HAP-1 (cell line): ENCODE data around the gene CFAP299.
A peak's percentile ranks its signal among the peaks of the same experiment; 100 is the strongest.

ENCODE experiments used
- DNase-seq, 2 experiments: peaks; one replicate each; pipeline ENCODE4 v3.0.0-alpha.2; 2016 to 2020; ENCODE audit warnings: low spot score in 2 of 2
- H3K27me3 ChIP-seq: fragments of 250-450 bp; sonication (Bioruptor Pico); 2 replicates; pipeline ENCODE4 v1.5.1; 2020; ENCODE audit warnings: low read depth, mild to moderate bottlenecking, moderate library complexity
- H3K36me3 ChIP-seq: fragments of 250-450 bp; sonication (Bioruptor Pico); replicated peaks from 2 replicates; pipeline ENCODE4 v1.5.1; 2020; ENCODE audit warnings: mild to moderate bottlenecking
- H3K4me1 ChIP-seq: fragments of 250-450 bp; sonication (Bioruptor Pico); 2 replicates; pipeline ENCODE4 v1.5.1; 2020; ENCODE audit warnings: mild to moderate bottlenecking
- H3K4me3 ChIP-seq: fragments of 250-450 bp; sonication (Bioruptor Pico); 2 replicates; pipeline ENCODE4 v1.5.1; 2020; ENCODE audit warnings: mild to moderate bottlenecking, moderate library complexity
- H3K9me3 ChIP-seq: fragments of 250-450 bp; sonication (Bioruptor Pico); 2 replicates; pipeline ENCODE4 v1.5.1; 2020; ENCODE audit warnings: mild to moderate bottlenecking, moderate library complexity
- in situ Hi-C: fragments of 300-500 bp; cut with MboI; formaldehyde crosslinking; loops from 3 replicates; pipeline ENCODE4 v1.14.3; 2020; ENCODE audit warnings: low sequenced_read_pairs, inconsistent platforms, mixed read lengths

CFAP299 gene

GRCh38 chr4:80452055-80452454 lies 116.5 kb downstream of the CFAP299 start:
- no peak overlapping the region for H3K4me3 ChIP-seq
- no peaks in the 10 kb centered on the region for H3K36me3 ChIP-seq
- no peak for DNase-seq
- no peaks in the 10 kb centered on the region for H3K27me3 ChIP-seq
- no peaks in the 10 kb centered on the region for H3K9me3 ChIP-seq
- H3K4me1 ChIP-seq: no peaks in the 10 kb centered on the region
- in situ Hi-C loops: no loop called here

GRCh38 chr4:80452768-80453167 lies 117.2 kb downstream of the CFAP299 start:
- no peaks in the 10 kb centered on the region for H3K9me3 ChIP-seq
- H3K4me1 ChIP-seq: no peaks in the 10 kb centered on the region
- in situ Hi-C loops: no loop called here
- no peaks in the 10 kb centered on the region for H3K27me3 ChIP-seq
- DNase-seq: no peak
- no peaks in the 10 kb centered on the region for H3K36me3 ChIP-seq
- no peak overlapping the region for H3K4me3 ChIP-seq

DNA sequence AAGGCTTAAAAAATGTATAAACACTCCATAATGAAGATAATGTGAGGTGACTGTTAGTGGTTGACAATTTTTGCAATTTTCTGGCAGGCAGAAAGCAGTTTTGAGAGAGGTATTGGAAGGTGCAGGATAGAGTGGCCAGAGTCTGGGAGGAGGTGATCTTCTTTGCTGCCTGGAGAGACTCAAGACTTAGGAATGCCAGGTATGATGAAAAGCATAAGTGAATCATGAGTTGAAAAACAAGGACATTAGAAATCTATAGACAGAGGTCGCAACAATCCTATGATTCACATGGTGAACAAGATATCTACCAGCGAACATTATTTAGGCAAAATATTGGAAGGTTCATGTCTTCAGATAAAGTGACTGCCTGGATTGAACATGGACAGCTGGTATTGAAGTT lies 118.5 kb downstream of the CFAP299 start:
- no peak overlapping the region for H3K4me3 ChIP-seq
- H3K27me3 ChIP-seq: no peaks in the 10 kb centered on the region
- no peaks in the 10 kb centered on the region for H3K36me3 ChIP-seq
- no peaks in the 10 kb centered on the region for H3K9me3 ChIP-seq
- no peak for DNase-seq
- no peaks in the 10 kb centered on the region for H3K4me1 ChIP-seq
- in situ Hi-C loops: no loop called here

DNA sequence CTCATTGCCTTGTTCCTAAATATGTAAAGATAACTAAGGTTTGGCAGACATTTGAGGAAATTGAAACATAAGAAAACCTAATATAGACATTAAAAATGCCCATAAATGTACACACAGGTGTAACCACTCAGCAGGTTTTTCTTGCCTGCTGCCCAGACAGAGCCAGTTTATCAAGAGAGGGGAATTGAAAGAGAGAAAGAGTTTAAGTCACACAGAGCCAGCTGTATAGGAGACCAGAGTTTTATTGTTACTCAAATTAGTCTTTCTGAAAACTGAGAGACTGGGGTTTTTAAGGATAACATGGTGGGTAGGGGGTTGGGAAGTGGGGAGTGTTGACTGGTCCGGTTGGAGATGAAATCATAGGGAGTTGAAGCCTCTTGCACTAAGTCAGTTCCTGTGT lies 119.0 kb downstream of the CFAP299 start:
- H3K4me1 ChIP-seq: no peaks in the 10 kb centered on the region
- no peaks in the 10 kb centered on the region for H3K9me3 ChIP-seq
- H3K36me3 ChIP-seq: no peaks in the 10 kb centered on the region
- no peak for DNase-seq
- no peak overlapping the region for H3K4me3 ChIP-seq
- no peaks in the 10 kb centered on the region for H3K27me3 ChIP-seq
- in situ Hi-C loops: no loop called here

- no peak for DNase-seq
- Histone ChIP-seq H3K4me3 (no peak overlapping the region), H3K4me1 (no peaks in the 10 kb centered on the region), H3K27me3 (no peaks in the 10 kb centered on the region), H3K36me3 (no peaks in the 10 kb centered on the region), H3K9me3 (no peaks in the 10 kb centered on the region)
- in situ Hi-C loops: no loop called here
Observed at GRCh38 chr4:80459918-80460473, 124.5 kb downstream of the CFAP299 start.

GRCh38 chr4:80461412-80461811 lies 125.9 kb downstream of the CFAP299 start:
- no peaks in the 10 kb centered on the region for H3K9me3 ChIP-seq
- no peaks in the 10 kb centered on the region for H3K27me3 ChIP-seq
- in situ Hi-C loops: no loop called here
- H3K36me3 ChIP-seq: no peaks in the 10 kb centered on the region
- H3K4me1 ChIP-seq: no peaks in the 10 kb centered on the region
- no peak overlapping the region for H3K4me3 ChIP-seq
- DNase-seq: no peak

GRCh38 chr4:80462621-80463091 lies 127.1 kb downstream of the CFAP299 start:
- in situ Hi-C loops: no loop called here
- Histone ChIP-seq H3K4me1 (no peaks in the 10 kb centered on the region), H3K36me3 (no peaks in the 10 kb centered on the region), H3K4me3 (no peak overlapping the region), H3K27me3 (no peaks in the 10 kb centered on the region), H3K9me3 (no peaks in the 10 kb centered on the region)
- no peak for DNase-seq

GRCh38 chr4:80463509-80463908 lies 128.0 kb downstream of the CFAP299 start:
- no peak overlapping the region for H3K4me3 ChIP-seq
- in situ Hi-C loops: no loop called here

GRCh38 chr4:80465238-80465637 lies 129.7 kb downstream of the CFAP299 start:
- no peaks in the 10 kb centered on the region for H3K27me3 ChIP-seq
- in situ Hi-C loops: no loop called here
- H3K9me3 ChIP-seq: no peaks in the 10 kb centered on the region
- DNase-seq: no peak
- no peaks in the 10 kb centered on the region for H3K36me3 ChIP-seq
- no peak overlapping the region for H3K4me3 ChIP-seq
- no peaks in the 10 kb centered on the region for H3K4me1 ChIP-seq

More at GRCh38 chr4:80463509-80463908, 128.0 kb downstream of the CFAP299 start:
- no peaks in the 10 kb centered on the region for H3K4me1 ChIP-seq
- H3K27me3 ChIP-seq: no peaks in the 10 kb centered on the region
- H3K9me3 ChIP-seq: no peaks in the 10 kb centered on the region
- H3K36me3 ChIP-seq: no peaks in the 10 kb centered on the region
- DNase-seq: no peak

DNA sequence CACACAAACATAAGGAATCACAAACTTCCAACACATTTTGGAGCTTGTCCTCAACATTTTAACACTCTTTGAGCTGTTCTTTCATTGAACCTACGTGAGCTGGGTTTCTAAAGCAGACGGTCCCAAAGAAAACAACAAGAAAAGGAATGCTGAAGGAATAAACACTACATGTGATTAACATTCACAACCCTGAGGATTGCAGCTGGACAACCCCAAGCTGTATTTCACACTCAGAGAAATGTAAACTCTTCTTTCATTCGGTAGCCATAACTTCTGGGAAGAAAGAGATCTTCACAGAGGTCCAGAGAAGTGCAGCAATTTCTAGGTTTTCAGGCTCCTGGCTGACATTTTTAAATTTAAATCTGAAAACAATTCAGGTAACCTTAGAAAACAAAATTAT lies 130.2 kb downstream of the CFAP299 start:
- in situ Hi-C loops: no loop called here
- H3K4me1 ChIP-seq: no peaks in the 10 kb centered on the region
- no peaks in the 10 kb centered on the region for H3K27me3 ChIP-seq
- DNase-seq: no peak
- H3K9me3 ChIP-seq: no peaks in the 10 kb centered on the region
- no peaks in the 10 kb centered on the region for H3K36me3 ChIP-seq
- no peak overlapping the region for H3K4me3 ChIP-seq

GRCh38 chr4:80466618-80467017 lies 131.1 kb downstream of the CFAP299 start:
- H3K27me3 ChIP-seq: no peaks in the 10 kb centered on the region
- in situ Hi-C loops: no loop called here
- no peaks in the 10 kb centered on the region for H3K9me3 ChIP-seq
- no peaks in the 10 kb centered on the region for H3K36me3 ChIP-seq
- DNase-seq: no peak
- no peaks in the 10 kb centered on the region for H3K4me1 ChIP-seq
- no peak overlapping the region for H3K4me3 ChIP-seq

DNA sequence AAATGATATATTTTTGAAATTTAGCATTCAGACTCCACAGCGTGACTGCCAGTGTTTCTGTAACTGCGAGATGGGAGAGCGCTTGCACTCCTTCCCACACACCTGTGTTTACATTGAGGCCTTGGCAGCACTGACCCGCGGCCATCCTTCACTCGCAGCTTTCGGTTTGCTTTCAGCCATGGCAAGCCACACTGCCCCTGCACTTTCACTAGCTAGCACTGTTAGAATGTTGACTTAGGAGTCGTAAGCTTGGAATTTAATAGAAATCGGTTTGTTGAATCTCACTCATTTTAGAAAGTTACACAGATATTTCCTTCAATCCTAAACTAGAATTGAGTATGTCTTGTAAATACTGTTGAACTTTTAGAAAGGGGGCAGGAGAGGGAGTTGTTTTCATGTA lies 136.2 kb downstream of the CFAP299 start:
- no peak for DNase-seq
- H3K4me1 ChIP-seq: no peaks in the 10 kb centered on the region
- no peaks in the 10 kb centered on the region for H3K36me3 ChIP-seq
- H3K9me3 ChIP-seq: no peaks in the 10 kb centered on the region
- in situ Hi-C loops: no loop called here
- no peak overlapping the region for H3K4me3 ChIP-seq
- no peaks in the 10 kb centered on the region for H3K27me3 ChIP-seq

DNA sequence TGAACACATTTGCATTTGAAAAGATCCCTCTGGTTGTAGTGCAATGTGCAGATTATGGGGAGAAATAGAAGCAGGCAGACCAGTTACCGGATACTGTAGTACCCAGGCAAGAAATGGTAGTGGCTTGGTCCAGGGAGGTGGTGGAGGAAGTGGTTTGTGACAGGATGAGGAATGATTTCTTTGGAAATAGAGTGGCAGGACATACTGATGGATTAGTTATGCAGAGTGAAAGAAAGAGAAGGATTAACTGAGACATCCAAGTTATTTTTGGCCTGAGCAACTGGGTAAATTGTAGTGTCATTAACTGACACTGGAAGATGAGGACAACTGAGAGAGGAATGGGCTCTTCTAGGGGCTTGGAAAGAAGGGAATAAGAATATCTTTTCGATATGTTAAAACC lies 139.7 kb downstream of the CFAP299 start:
- peak in 1 of 2 experiments; percentile 8 for DNase-seq
- Histone ChIP-seq H3K36me3 (no peaks in the 10 kb centered on the region), H3K27me3 (no peaks in the 10 kb centered on the region), H3K4me1 (no peaks in the 10 kb centered on the region), H3K9me3 (no peaks in the 10 kb centered on the region), H3K4me3 (no peak overlapping the region)
- in situ Hi-C loops: no loop called here

- Histone ChIP-seq H3K36me3 (no peaks in the 10 kb centered on the region), H3K27me3 (no peaks in the 10 kb centered on the region), H3K4me1 (no peaks in the 10 kb centered on the region), H3K4me3 (no peak overlapping the region), H3K9me3 (no peaks in the 10 kb centered on the region)
- in situ Hi-C loops: no loop called here
- no peak for DNase-seq
Observed at GRCh38 chr4:80475798-80476197, 140.3 kb downstream of the CFAP299 start.

GRCh38 chr4:80484712-80485111 lies 149.2 kb downstream of the CFAP299 start:
- H3K4me1 ChIP-seq: no peaks in the 10 kb centered on the region
- no peaks in the 10 kb centered on the region for H3K9me3 ChIP-seq
- H3K36me3 ChIP-seq: no peaks in the 10 kb centered on the region
- no peak overlapping the region for H3K4me3 ChIP-seq
- in situ Hi-C loops: no loop called here
- no peaks in the 10 kb centered on the region for H3K27me3 ChIP-seq
- DNase-seq: no peak
